ENCODE data around the gene C15orf62. TPM values are rescaled to one million over a fixed set of nuclear protein-coding genes. Genes with fewer than 3 reads are reported as not detected.

Gene C15orf62
- total and polyA plus RNA-seq, 11 donors = 0.06 to 1.1 (median 0.18) TPM; not detected in 3

DNA sequence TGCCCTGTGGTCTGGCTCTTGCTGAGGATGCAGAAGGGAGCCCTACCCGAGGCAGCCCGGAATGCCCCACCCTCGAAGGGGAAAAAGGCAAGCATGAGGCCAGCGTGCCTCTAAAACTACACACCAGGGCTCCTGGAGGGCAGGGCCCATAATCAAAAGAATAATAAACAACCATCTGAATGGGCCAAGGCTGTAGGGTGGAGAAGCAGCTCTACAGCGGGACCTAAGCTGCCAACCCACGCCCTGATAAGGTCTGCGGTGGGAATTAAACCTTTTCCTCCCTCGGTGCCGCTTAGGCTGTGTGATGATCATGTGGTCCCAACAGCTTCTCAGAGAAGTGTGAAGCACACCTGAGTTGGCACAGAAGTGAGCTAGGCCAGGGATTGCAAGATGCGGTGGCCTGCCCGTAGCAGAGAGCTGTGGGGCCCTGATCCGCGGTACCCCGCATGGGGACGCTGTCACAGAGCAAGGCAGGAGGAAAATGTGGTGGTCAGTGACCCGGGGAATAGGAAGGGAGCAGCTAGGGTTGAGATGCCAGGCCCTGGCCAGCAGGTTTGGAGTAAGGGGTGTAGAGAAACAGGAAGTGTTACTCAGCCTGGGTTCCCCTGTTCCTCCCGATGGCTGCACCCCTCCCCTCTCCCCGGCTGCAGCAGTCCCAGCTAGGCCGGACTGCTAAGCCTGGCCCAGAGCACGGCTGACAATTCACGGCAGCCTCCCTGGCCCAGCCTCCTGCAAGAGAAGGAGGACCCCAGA lies 1.1 kb upstream of the C15orf62 start:
- no peak for ATAC-seq
- TF ChIP-seq, protein P1, sequence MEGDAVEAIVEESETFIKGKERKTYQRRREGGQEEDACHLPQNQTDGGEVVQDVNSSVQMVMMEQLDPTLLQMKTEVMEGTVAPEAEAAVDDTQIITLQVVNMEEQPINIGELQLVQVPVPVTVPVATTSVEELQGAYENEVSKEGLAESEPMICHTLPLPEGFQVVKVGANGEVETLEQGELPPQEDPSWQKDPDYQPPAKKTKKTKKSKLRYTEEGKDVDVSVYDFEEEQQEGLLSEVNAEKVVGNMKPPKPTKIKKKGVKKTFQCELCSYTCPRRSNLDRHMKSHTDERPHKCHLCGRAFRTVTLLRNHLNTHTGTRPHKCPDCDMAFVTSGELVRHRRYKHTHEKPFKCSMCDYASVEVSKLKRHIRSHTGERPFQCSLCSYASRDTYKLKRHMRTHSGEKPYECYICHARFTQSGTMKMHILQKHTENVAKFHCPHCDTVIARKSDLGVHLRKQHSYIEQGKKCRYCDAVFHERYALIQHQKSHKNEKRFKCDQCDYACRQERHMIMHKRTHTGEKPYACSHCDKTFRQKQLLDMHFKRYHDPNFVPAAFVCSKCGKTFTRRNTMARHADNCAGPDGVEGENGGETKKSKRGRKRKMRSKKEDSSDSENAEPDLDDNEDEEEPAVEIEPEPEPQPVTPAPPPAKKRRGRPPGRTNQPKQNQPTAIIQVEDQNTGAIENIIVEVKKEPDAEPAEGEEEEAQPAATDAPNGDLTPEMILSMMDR (IDR thresholded peaks at IDR 0.05) = no peak
- TF ChIP-seq POLR2A (IDR thresholded peaks at IDR 0.05) = no peak
- Histone ChIP-seq H3K27me3 (no peaks in the 10 kb centered on the region), H3K4me3 (no peak overlapping the region), H3K4me1 (peaks cover 0 to 47% (median 13%) of the 10 kb centered on the region in 12 donors), H3K9me3 (no peaks in the 10 kb centered on the region), H3K36me3 (peaks cover 0 to 53% (median 22%) of the 10 kb centered on the region in 9 donors), H3K27ac (peak overlapping the region in 1 of 12 donors; percentile 24)
- DNase-seq = no peak
- intact Hi-C loops (cut with DNase I) = loop anchor here in 4 of 10 donors (5.0 to 10.0 kb wide), 4 partner anchors 34 to 174 kb away; partner anchors contain the start of genes DNAJC17 (in 1 of the 4), KNL1 (in 1 of the 4), VPS18 (in 1 of the 4) and ZFYVE19 (in 1 of the 4)
- 73 to 86% (median 78%) methylated on average over 21 of the region's 21 CpGs for WGBS, 4 donors

DNA sequence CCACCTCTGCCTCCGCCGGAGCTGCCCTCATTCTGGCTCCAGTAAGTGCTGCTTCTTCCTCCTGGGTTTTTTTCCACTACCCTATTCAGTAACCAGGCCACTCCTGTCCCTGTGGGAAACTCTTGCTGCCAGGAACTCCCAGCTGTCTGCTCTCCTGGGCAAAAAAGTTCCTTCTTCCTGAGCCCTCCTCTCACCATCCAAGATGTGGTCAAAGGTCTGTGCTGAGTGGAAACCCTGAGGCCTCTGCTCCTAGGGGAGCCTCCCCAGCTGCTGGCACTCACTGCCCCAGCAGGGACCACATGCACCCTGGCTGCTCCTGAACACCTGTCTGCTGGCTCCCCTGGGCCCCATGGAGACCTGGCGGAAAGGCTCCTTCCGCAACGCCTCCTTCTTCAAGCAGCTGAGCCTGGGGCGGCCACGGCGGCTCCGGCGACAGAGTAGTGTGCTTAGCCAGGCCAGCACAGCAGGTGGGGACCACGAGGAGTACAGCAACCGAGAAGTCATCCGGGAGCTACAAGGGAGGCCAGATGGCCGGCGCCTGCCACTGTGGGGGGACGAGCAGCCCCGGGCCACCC lies 454 bp downstream of the C15orf62 start:
- no peak for DNase-seq
- intact Hi-C loops (cut with DNase I) = no loop called here
- whole genome bisulfite sequencing, 4 donors = 79 to 85% (median 82%) methylated on average over 9 to 17 of the region's 17 CpGs
- Histone ChIP-seq H3K27me3 (no peaks in the 10 kb centered on the region), H3K36me3 (peaks cover 2 to 68% (median 38%) of the 10 kb centered on the region in 9 donors), H3K4me1 (peaks cover 0 to 31% (median 2%) of the 10 kb centered on the region in 12 donors), H3K27ac (peak overlapping the region in 1 of 12 donors; percentile 10), H3K9me3 (no peaks in the 10 kb centered on the region), H3K4me3 (no peak overlapping the region)
- no peak for ATAC-seq
- TF ChIP-seq, protein P1 (IDR thresholded peaks at IDR 0.05) = no peak
- TF ChIP-seq POLR2A (IDR thresholded peaks at IDR 0.05) = no peak

DNA sequence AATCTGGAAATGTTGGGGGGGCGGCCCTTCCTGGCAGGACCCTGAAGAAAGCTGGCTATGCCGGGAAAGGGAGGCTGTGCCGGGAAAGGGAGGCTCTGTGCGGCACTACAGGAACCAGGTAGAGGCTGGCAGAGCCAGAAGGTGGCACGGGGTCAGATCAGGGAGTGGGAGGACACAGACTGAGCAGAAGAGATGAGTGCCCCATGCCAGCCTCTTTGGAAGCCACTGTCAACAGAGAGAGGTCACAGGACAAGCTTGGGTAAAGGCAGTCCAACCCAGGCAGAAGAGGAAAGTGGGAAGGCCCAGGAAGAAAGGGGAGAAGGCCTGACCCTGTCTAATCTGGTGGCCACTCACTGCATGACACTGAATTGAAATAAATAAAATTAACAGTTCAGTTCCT lies 1.5 kb downstream of the C15orf62 start:
- Histone ChIP-seq H3K9me3 (no peaks in the 10 kb centered on the region), H3K4me1 (peaks cover 0 to 25% (median 2%) of the 10 kb centered on the region in 12 donors), H3K36me3 (peaks cover 2 to 78% (median 48%) of the 10 kb centered on the region in 9 donors), H3K27me3 (no peaks in the 10 kb centered on the region), H3K27ac (no peak overlapping the region), H3K4me3 (no peak overlapping the region)
- ATAC-seq (no peak), DNase-seq (no peak)
- TF ChIP-seq, protein P1 (IDR thresholded peaks at IDR 0.05) = no peak
- TF ChIP-seq POLR2A (IDR thresholded peaks at IDR 0.05) = no peak
- 92 to 97% (median 94%) methylated on average over 5 of the region's 5 CpGs for WGBS, 4 donors
- intact Hi-C loops (cut with DNase I) = no loop called here

DNA sequence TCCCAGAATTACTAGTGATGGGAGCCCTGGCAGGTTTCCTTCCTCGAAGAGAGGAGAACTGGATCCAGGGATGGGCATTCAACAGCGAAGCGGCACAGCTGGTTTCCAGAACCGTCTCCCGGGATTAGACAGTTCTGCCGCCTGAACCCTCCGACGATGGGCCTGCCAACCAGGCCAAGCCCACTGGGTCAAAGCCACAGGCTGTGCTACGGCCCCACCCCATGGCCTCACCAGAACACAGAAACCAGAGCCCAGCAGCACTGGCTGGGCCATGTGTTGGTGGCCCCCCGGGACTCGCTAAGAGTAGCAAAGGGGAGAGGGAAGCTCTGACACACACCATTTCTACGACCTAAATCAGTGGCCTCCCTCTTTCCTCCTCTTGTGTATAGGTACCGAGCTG lies 2.2 kb downstream of the C15orf62 start:
- peaks cover 2 to 85% (median 56%) of the 10 kb centered on the region in 9 donors for H3K36me3 ChIP-seq
- H3K27me3 ChIP-seq = no peaks in the 10 kb centered on the region
- DNase-seq = no peak
- ATAC-seq = no peak
- no peak overlapping the region for H3K4me3 ChIP-seq
- intact Hi-C loops (cut with DNase I) = no loop called here
- peaks cover 0 to 31% (median 2%) of the 10 kb centered on the region in 12 donors for H3K4me1 ChIP-seq
- H3K27ac ChIP-seq = no peak overlapping the region
- WGBS, 4 donors = 82 to 91% (median 89%) methylated on average over 12 to 13 of the region's 13 CpGs
- H3K9me3 ChIP-seq = no peaks in the 10 kb centered on the region
- TF ChIP-seq, protein P1 (IDR thresholded peaks at IDR 0.05) = no peak
- TF ChIP-seq POLR2A (IDR thresholded peaks at IDR 0.05) = no peak

All from heart left ventricle (tissue), 16 donors.